Loucy (cell line): ENCODE measurements around the gene LCE1F.

Experiments used
- H2AFZ ChIP-seq: fragments of 200-600 bp; sonication (generic); 2 replicates; pipeline ENCODE4 v1.6.0; 2016; ENCODE audit warnings: antibody characterized with exemption, mild to moderate bottlenecking, low read length, moderate library complexity
- H3F3A ChIP-seq: fragments of 200-600 bp; 2 replicates; pipeline ENCODE4 v1.6.0; 2016; ENCODE audit warnings: antibody characterized with exemption, low read depth, mild to moderate bottlenecking
- H3K27me3 ChIP-seq: fragments of 200-600 bp; sonication (generic); 2 replicates; pipeline ENCODE4 v1.6.1; 2014; ENCODE audit warnings: low read length, mild to moderate bottlenecking; ENCODE audit not compliant: insufficient read depth, poor library complexity, severe bottlenecking
- H3K36me3 ChIP-seq: fragments of 200-600 bp; sonication (generic); 2 replicates; pipeline ENCODE4 v1.6.1; 2016; ENCODE audit warnings: low read length; ENCODE audit not compliant: insufficient read depth
- H3K4me1 ChIP-seq: fragments of 200-600 bp; sonication (generic); 2 replicates; pipeline ENCODE4 v1.5.1; 2014; ENCODE audit warnings: low read length, mild to moderate bottlenecking; ENCODE audit not compliant: insufficient read depth, poor library complexity, severe bottlenecking
- H3K4me2 ChIP-seq: fragments of 200-600 bp; sonication (generic); 2 replicates; pipeline ENCODE4 v1.6.0; 2014; ENCODE audit warnings: antibody characterized with exemption, low read length, low read depth, mild to moderate bottlenecking; ENCODE audit not compliant: poor library complexity, severe bottlenecking
- H3K4me3 ChIP-seq: fragments of 200-600 bp; sonication (generic); 2 replicates; pipeline ENCODE4 v1.5.1; 2014; ENCODE audit warnings: low read length, mild to moderate bottlenecking, mixed read lengths; ENCODE audit not compliant: poor library complexity, severe bottlenecking
- H3K79me2 ChIP-seq: fragments of 200-600 bp; sonication (generic); 2 replicates; pipeline ENCODE4 v1.6.1; 2014; ENCODE audit warnings: low read length; ENCODE audit not compliant: insufficient read depth
- H3K9ac ChIP-seq: fragments of 200-600 bp; sonication (generic); 2 replicates; pipeline ENCODE4 v1.6.0; 2014; ENCODE audit warnings: mild to moderate bottlenecking, low read depth, low read length, moderate library complexity; ENCODE audit not compliant: poor library complexity, severe bottlenecking
- H3K9me2 ChIP-seq: fragments of 200-600 bp; sonication (generic); replicated peaks from 2 replicates; pipeline ENCODE4 v1.6.1; 2016; ENCODE audit warnings: low read depth, low read length, mixed read lengths
- H3K9me3 ChIP-seq: fragments of 200-600 bp; sonication (generic); 2 replicates; pipeline ENCODE4 v1.6.1; 2014; ENCODE audit warnings: mild to moderate bottlenecking, antibody characterized with exemption, low read length, low read depth; ENCODE audit not compliant: insufficient read depth
- H4K20me1 ChIP-seq: fragments of 200-600 bp; sonication (generic); 2 replicates; pipeline ENCODE4 v1.6.0; 2014; ENCODE audit warnings: antibody characterized with exemption, low read length, mild to moderate bottlenecking; ENCODE audit not compliant: insufficient read depth, poor library complexity, severe bottlenecking
- CTCF ChIP-seq: fragments of 200-600 bp; sonication (generic); conservative IDR thresholded peaks from 2 replicates; pipeline ENCODE4 v1.5.1; 2014; ENCODE audit warnings: mild to moderate bottlenecking, antibody characterized with exemption, low read length
- EZH2phosphoT487 ChIP-seq: fragments of 200-600 bp; IDR thresholded peaks from 2 replicates; pipeline ENCODE4 v1.6.1; 2018; ENCODE audit warnings: antibody characterized with exemption, mild to moderate bottlenecking, moderate library complexity, borderline replicate concordance

The LCE1F gene

GRCh38 chr1:152811050-152811449, 36.1 kb downstream of the LCE1F start:
- no peak overlapping the region for H3K4me3 ChIP-seq
- no peak overlapping the region for H3K9ac ChIP-seq
- no peaks in the 10 kb centered on the region for H3K9me2 ChIP-seq
- no peaks in the 10 kb centered on the region for H3K79me2 ChIP-seq
- no peak for TF ChIP-seq CTCF
- TF ChIP-seq EZH2phosphoT487, result no peak
- H3K36me3 ChIP-seq, result no peaks in the 10 kb centered on the region
- H3F3A ChIP-seq, result no peaks in the 10 kb centered on the region
- H3K9me3 ChIP-seq, result no peaks in the 10 kb centered on the region
- no peaks in the 10 kb centered on the region for H3K4me1 ChIP-seq
- no peaks in the 10 kb centered on the region for H3K27me3 ChIP-seq
- no peak overlapping the region for H3K4me2 ChIP-seq
- H4K20me1 ChIP-seq, result no peaks in the 10 kb centered on the region
- H2AFZ ChIP-seq, result no peak overlapping the region

GRCh38 chr1:152811671-152812070, 36.7 kb downstream of the LCE1F start, which contains the start of gene LCE1B:
LCE1B (plus strand) TSS chr1:152811971; CDS start chr1:152812447, 476 bp downstream.
- H3K36me3 ChIP-seq, result no peaks in the 10 kb centered on the region
- H3K9me3 ChIP-seq, result no peaks in the 10 kb centered on the region
- no peak within 1 kb of the TSS for H3K9ac ChIP-seq
- H3K4me1 ChIP-seq, result no peaks in the 10 kb centered on the region
- H3K4me3 ChIP-seq, result no peak within 1 kb of the TSS
- no peaks in the 10 kb centered on the region for H3K9me2 ChIP-seq
- H3K27me3 ChIP-seq, result no peaks in the 10 kb centered on the region
- H2AFZ ChIP-seq, result no peak within 1 kb of the TSS
- no peak for TF ChIP-seq CTCF
- no peak for TF ChIP-seq EZH2phosphoT487
- H3F3A ChIP-seq, result no peaks in the 10 kb centered on the region
- no peak within 1 kb of the TSS for H3K4me2 ChIP-seq
- no peaks in the 10 kb centered on the region for H4K20me1 ChIP-seq
- H3K79me2 ChIP-seq, result no peaks in the 10 kb centered on the region

DNA sequence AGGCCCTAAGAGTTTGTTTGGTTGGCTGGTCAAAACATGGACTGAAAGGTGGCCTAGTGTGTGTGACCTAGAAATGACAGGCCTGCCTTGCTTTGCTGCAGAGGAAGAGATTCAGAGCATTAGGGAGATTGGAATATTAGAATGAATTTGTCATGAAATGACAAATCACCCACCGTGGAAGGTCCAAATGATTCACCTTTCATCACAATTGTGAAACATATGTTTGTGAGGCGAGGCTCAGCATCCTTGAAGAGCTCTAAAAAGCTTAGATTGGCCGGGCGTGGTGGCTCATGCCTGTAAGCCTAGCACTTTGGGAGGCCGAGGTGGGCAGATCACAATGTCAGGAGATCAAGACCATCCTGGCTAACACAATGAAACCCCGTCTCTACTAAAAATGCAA, 42.4 kb downstream of the LCE1F start:
- Histone ChIP-seq H3K36me3 (no peaks in the 10 kb centered on the region), H2AFZ (no peak overlapping the region), H3K4me3 (no peak overlapping the region), H3K27me3 (no peaks in the 10 kb centered on the region), H3F3A (no peaks in the 10 kb centered on the region), H3K9me2 (no peaks in the 10 kb centered on the region), H3K4me2 (no peak overlapping the region), H3K9me3 (no peaks in the 10 kb centered on the region), H3K79me2 (no peaks in the 10 kb centered on the region), H4K20me1 (no peaks in the 10 kb centered on the region), H3K9ac (no peak overlapping the region), H3K4me1 (no peaks in the 10 kb centered on the region)
- TF ChIP-seq CTCF, result no peak
- no peak for TF ChIP-seq EZH2phosphoT487
